ENCODE measurements around the gene NOTCH4.

Gene NOTCH4

GRCh38 chr6:32179766-32180405 is 44.0 kb downstream of the NOTCH4 start:
- no peak for DNase-seq

GRCh38 chr6:32178547-32179440 is 45.1 kb downstream of the NOTCH4 start:
- DNase-seq, result no peak

- peak; percentile 97 for DNase-seq
Observed at GRCh38 chr6:32177788-32178546, 45.9 kb downstream of the NOTCH4 start, which contains the start of gene RNF5. Gene RNF5, plus strand, starts transcription at chr6:32178405. Its CDS starts 107 bp downstream, at chr6:32178512.

- no peak for DNase-seq
Observed at GRCh38 chr6:32177183-32177787, 46.6 kb downstream of the NOTCH4 start.

- no peak for DNase-seq
Observed at GRCh38 chr6:32176476-32177182, 47.2 kb downstream of the NOTCH4 start.

GRCh38 chr6:32175711-32176475 is 48.0 kb downstream of the NOTCH4 start, which contains the start of gene AGPAT1:
Gene AGPAT1, minus strand, starts transcription at chr6:32176084. Its CDS starts 4,588 bp downstream, at chr6:32171496.
- peak; percentile 93 for DNase-seq

- DNase-seq, result no peak
Observed at GRCh38 chr6:32175322-32175710, 48.6 kb downstream of the NOTCH4 start.

DNA sequence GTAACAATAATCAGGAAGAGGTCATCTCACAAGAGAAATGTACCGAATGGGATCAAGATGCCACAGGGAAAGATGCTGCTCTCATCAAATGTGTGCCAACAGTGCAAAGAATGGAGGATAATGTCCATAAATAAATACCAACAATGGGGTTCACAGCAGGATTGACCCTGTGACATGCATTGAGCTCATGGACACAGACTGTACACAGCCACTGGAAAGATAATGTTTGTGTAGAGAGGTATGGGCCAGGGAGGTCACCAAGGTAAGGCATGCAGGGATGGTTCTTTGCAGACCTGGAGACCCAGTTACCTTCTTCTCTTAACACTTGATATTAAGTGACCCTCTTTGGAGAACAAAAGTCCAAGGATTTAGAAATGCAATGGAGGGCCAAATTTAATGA is 49.5 kb downstream of the NOTCH4 start:
- no peak for DNase-seq

DNA sequence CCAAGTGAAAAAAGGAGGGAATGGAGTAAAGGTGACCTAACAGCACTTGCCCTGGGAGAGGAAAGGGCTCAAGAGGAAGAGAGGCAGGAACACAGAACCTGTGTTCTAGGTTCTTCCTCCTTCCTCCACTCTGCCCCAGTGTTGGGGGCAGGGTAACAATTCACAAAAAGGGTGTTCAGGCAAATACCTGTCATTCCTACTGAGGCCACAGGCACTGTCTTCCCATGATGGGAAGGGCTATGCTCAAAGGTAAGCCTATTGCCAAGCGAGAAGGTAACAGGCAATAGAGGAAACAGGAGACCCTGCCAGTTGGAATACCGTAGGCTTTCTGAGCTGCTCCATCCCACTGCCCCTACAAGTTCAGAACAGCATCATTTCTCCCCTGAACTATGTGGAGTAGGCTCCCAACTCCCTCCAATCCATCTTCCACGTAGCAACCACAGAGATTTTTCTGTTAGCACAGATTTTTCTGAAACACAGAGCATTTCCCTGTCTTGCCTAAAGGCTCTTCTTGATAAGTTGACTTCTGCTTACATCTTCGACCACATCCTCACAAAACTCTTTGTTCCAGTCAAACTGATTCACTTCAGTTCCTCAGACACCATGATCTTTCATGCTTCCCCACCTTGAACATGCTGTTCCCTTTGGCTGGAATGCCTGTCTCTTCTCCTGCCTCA is 50.7 kb downstream of the NOTCH4 start:
- no peak for DNase-seq

DNA sequence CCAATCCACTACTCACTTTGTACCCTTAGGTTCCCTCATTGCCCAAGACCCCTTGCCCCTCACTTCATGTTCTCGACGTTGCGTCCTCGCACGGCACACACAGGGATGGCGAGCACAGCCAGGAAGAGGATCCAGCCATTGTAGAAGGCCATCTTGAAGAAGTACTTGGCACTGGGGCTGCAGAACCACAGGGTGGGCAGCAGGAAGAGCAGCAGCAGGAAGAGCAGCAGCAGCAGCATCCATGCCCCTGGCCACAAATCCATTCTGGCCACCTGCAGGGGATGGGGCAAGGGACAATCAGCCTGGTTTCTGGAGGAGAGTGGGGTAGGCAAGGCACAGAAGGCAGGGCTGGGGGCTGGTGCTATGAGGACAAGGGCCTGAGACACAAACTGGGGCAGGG is 52.6 kb downstream of the NOTCH4 start:
- DNase-seq, result no peak

DNA sequence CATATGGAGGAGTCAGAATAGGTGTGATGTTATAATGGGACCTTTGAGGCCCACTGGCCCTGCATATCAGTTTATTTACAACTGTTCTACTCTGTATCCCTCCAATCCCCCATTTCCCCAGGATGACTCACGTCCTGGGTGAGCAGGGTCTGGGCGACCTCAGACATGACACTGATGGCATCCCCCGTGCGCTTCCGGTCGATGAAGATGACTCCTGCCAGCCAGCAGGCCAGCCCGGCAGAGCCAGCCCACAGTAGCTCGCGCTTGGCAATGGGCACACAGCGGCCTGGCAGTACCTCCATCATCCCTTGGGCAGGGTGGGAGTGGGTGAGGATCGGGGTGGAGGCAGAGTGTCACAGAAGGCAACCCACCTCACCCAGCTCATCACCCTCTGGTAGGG is 53.6 kb downstream of the NOTCH4 start:
- DNase-seq, result no peak

DNA sequence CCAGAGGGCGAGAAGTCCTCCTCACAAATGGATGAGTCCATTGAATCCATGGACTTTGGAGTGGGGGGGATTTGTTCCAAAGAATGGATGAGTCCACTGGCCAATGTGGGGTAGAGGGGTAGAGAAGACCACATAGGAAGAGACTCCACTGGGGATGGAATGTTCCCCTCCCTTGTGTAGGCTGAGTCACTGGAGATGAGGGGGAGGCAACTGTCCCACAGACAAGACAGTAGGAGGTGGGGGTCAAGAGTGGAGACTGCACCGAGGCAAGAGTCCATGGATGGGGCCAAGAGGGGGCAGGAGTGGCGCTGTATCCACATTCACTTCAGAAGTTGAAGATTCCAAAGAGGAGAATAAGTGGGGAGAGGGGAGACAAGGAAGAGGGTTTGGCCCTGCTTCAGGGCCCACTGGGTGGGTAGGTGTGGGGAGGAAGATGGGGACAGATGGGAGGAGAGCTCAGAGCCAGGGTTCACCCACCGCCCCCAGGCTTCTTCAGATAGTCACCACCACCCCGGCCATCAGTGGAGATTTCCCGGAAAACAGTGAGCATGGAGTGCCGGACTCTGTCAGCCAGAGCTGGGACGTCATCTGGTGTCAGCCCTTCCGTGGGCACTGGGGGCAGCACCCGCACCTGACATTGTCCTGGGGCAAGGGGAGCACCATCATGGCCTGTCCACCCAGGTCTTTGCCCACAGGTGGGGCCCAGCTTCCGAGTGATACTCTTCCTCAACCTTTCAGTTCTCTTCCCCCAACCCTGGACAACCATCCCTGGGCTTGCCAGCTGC is 54.9 kb downstream of the NOTCH4 start:
- DNase-seq, result no peak

- DNase-seq, result no peak
Observed at GRCh38 chr6:32168350-32168749, 55.5 kb downstream of the NOTCH4 start.

DNA sequence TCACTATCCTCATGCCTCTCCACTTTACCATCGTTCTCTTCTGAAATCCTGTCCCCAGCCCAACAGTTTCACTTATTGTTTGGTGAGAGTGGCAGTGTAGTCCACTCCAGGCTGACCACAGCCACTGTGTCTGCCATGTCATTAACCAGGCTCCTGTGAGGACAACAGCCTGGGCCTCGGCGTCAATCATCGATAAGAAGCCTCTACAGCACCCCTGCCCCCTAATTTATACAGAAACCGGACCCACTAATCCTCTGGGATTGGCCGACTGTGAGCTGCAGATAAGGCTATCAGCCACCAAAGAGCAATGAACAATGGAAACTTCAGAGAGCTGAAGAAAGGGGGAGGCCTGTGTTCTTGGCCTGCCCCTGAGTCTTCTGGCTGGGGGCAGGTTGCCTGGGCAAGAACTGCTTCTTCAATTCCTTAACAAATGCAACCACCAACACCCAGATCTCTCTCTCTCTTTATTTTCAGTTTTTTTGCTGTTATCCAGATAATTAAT is 56.1 kb downstream of the NOTCH4 start:
- no peak for DNase-seq

DNA sequence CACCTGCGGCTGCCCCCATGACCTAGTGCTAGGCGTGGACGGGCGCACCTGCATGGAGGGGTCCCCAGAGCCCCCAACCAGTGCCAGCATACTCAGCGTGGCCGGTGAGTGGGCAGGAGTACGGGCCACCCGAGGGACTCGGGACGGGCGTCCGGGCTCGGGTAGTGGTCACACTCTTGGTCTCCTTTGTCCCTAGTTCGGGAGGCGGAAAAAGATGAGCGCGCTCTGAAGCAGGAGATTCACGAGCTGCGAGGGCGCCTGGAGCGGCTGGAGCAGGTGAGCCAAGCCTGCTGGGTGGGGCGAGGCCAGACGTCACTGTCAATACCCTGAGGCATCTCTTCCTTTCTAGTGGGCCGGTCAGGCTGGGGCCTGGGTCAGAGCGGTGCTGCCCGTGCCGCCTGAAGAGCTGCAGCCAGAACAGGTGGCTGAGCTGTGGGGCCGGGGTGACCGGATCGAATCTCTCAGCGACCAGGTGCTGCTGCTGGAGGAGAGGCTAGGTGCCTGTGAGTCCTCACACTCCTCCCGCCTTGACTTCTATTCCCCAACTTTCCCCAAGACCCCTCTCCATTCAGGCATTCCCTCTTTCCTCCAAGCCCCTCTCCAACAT is 56.6 kb downstream of the NOTCH4 start:
- no peak for DNase-seq

DNA sequence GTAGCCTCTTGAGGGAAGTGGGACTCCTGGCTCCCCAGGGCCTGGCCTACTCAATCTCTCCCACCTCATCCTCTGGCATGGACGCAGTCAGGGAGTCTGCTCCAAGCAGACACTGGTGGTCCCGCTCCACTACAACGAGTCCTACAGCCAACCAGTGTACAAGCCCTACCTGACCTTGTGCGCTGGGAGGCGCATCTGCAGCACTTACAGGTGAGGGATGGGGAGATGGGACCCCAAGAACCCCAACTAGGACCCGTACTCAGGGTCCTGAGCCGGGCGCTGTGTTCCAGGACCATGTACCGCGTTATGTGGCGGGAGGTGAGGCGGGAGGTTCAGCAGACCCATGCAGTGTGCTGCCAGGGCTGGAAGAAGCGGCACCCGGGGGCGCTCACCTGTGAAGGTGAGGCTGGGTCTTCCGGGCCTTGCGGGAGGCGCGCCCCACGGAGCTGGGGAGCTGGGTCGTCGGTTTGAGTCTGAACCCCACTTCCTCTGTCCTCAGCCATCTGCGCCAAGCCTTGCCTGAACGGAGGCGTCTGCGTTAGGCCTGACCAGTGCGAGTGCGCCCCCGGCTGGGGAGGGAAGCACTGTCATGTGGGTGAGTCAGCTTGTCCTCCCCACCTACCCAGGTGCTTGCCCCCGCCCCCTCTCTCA is 57.3 kb downstream of the NOTCH4 start:
- DNase-seq, result no peak

GRCh38 chr6:32164295-32164694 is 59.6 kb downstream of the NOTCH4 start, which contains the start of gene EGFL8:
Gene EGFL8, plus strand, starts transcription at chr6:32164595. Its CDS starts 1,571 bp downstream, at chr6:32166166.
- no peak for DNase-seq

DNA sequence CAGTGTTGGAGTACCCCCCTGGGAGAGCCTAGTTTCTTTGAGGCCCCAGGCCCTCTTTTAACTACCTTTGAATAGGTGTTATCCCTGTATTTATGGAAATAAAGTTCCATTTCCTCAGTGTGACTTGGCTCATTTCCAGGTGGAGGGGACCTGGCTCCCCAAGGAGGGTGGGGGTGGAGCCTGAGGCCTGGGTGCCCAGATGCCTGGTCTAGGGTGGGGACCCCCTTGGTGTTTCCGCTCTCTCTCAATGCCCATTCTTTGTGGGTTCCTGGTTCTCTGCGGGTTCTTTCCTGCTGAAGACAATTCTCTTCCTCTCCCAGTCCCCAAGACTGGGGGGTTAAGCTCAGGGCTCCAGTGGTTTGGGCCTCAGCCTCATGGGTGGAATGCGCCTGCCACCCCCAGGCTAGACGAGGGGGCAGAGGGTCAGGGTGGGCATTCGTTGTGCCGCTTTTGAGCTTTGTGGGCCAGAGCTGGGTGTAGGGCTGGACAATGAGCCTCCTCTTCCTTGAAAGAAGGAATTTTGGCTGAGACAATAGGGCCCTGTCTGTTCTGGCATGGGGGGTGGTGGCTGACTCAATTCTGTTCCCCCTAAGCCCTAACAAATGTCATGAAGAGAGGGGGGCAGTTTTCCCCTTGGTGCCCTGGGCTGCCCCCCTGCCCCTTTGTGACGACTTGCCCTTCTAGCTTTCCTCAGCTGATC is 60.2 kb downstream of the NOTCH4 start:
- DNase-seq, result no peak
